ENCODE data around the gene PRODH2. TPM values are rescaled to one million over a fixed set of nuclear protein-coding genes. Genes with fewer than 3 reads are reported as not detected.

Gene PRODH2
- polyA plus RNA-seq, 1 of the 3 experiments (the other 2 are of a cell fraction) = not detected

DNA sequence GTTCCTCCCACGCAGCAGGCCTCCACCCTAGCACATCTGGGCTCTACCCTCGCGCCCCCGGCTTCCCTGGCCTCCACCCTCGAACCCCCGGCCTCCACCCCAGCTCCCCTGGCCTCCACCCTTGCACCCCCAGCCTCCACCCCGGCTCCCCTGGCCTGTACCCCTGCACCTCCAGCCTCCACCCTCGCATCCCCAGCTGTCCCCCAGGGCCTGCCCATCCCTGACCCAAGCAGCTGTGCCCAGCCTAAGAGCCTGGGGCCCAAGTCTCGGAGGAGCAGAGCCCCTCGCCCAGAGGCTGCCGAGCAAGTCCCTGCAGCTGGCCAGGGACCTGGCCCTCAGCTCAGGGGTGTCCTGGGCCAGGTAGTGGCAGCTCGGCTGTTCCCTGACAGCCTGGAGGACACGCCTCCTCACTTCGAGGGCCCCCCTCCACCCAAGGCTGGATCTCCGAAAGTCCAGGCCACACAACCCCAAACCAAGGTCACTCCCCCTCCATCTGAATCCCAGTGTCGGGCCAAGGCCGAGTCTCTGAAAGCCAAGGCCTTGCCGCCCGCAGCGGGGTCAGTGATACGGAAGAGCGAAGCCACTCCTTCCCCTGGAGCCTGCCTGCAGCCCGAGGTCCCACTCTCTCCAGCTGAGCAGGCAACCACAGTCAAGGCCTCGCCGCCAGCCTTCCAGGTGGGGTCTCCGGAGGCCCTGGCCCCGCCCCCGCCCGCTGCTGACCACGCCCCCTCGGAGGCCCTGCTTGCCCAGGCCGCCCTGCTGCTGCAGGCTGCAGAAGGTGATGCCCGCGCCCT, 45.2 kb downstream of the PRODH2 start:
- ChIA-PET CTCF (interaction anchor here (1.2 kb wide), 1 partner anchor 88 kb away, joined by 3 read pairs; no protein-coding TSS in a partner anchor), POLR2A (interaction anchor here (0.8 kb wide), 1 partner anchor 10 kb away, joined by 3 read pairs; the partner anchor contains the start of gene HSPB6)
- Histone ChIP-seq H3K4me1 (ENCODE audit: control insufficient read depth in 1 of 2, insufficient read depth in 2 of 2, low read depth in 1 of 2, low read length in 1 of 2) (no peaks in the 10 kb centered on the region), H3K9me2 (no peaks in the 10 kb centered on the region), H3K9me3 (no peaks in the 10 kb centered on the region), H3K79me2 (ENCODE audit: insufficient read depth) (no peaks in the 10 kb centered on the region), H3K9ac (no peak overlapping the region), H4K20me1 (ENCODE audit: insufficient read depth) (no peaks in the 10 kb centered on the region), H2AFZ (ENCODE audit: low read depth) (no peak overlapping the region), H3K4me2 (no peak overlapping the region), H3K4me3 (ENCODE audit: low read depth in 2 of 2, low read length in 1 of 2) (no peak overlapping the region), H3K27ac (ENCODE audit: low read depth in 2 of 2, low read length in 1 of 2) (no peak overlapping the region), H3F3A (replicated peaks; ENCODE audit: insufficient read depth) (no peaks in the 10 kb centered on the region), H3K36me3 (replicated peaks in 1 of 2; ENCODE audit: control insufficient read depth in 1 of 2, insufficient read depth in 2 of 2, low read length in 1 of 2) (peaks cover 5 to 9% of the 10 kb centered on the region in 2 experiments), H3K27me3 (ENCODE audit: insufficient read depth) (no peaks in the 10 kb centered on the region)
- TF ChIP-seq TCF12 (IDR thresholded peaks at IDR 0.05) (no peak), JUND (IDR thresholded peaks at IDR 0.05) (no peak), TAF1 (IDR thresholded peaks at IDR 0.05; ENCODE audit: borderline replicate concordance, low read depth, low read length) (no peak), CHD2 (IDR thresholded peaks at IDR 0.05; ENCODE audit: low read length, partially characterized antibody) (no peak), EP300 (IDR thresholded peaks at IDR 0.05; ENCODE audit: borderline replicate concordance in 1 of 2, low read depth in 1 of 2, low read length in 1 of 2) (no peak), YY1 (IDR thresholded peaks at IDR 0.05; ENCODE audit: low read depth) (no peak), MXI1 (IDR thresholded peaks at IDR 0.05; ENCODE audit: low read depth, low read length) (no peak), RXRA (IDR thresholded peaks at IDR 0.05; ENCODE audit: borderline replicate concordance, low read depth) (no peak)
- TF ChIP-seq, protein P1, sequence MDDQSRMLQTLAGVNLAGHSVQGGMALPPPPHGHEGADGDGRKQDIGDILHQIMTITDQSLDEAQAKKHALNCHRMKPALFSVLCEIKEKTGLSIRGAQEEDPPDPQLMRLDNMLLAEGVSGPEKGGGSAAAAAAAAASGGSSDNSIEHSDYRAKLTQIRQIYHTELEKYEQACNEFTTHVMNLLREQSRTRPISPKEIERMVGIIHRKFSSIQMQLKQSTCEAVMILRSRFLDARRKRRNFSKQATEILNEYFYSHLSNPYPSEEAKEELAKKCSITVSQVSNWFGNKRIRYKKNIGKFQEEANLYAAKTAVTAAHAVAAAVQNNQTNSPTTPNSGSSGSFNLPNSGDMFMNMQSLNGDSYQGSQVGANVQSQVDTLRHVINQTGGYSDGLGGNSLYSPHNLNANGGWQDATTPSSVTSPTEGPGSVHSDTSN (IDR thresholded peaks at IDR 0.05) = no peak
- TF ChIP-seq, protein P2, sequence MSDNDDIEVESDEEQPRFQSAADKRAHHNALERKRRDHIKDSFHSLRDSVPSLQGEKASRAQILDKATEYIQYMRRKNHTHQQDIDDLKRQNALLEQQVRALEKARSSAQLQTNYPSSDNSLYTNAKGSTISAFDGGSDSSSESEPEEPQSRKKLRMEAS (IDR thresholded peaks at IDR 0.05; ENCODE audit: low read depth) = no peak
- peak; percentile 59 for DNase-seq
- 96% methylated on average over 29 of the region's 34 CpGs for WGBS (ENCODE audit: low lambda C conversion rate)

DNA sequence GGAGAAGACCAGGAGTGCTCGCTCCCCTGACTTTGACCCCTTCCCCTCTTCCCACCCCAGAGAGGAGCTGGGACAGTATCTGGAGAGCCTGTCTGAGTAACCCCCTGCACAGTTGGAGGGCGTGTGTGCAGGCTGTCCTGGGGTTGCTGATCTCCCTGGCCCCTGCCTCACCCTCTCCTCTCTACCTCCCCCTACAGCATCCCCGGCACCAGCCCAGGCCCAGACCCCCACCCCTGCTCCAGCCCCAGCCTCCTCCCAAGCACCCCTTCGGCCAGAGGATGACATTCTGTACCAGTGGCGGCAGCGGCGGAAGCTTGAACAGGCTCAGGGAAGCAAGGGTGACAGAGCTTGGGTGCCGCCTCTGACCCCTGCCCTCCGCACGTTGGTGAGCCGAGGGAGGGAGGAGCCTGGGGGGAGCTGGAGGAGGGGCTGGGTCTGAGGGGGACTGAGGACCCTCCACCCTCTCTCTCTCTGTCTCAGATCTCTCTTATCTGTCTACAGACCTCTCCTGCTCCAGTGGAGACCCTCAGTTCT, 46.0 kb downstream of the PRODH2 start:
- POLR2A ChIA-PET = interaction anchor here (0.8 kb wide), 1 partner anchor 9 kb away, joined by 3 read pairs; the partner anchor contains the start of gene HSPB6
- no peak for TF ChIP-seq SIN3A (IDR thresholded peaks at IDR 0.05; ENCODE audit: borderline replicate concordance, low read depth, low read length)
- TF ChIP-seq POLR2AphosphoS5 (IDR thresholded peaks at IDR 0.05; ENCODE audit: low read depth, low read length) = 0 out of 2 replicates have a peak, but pooled peaks have one; percentile 4
- Histone ChIP-seq H3K9ac (no peak overlapping the region), H3K79me2 (ENCODE audit: insufficient read depth) (no peaks in the 10 kb centered on the region), H3K27ac (ENCODE audit: low read depth in 2 of 2, low read length in 1 of 2) (no peak overlapping the region), H3K9me3 (no peaks in the 10 kb centered on the region), H2AFZ (ENCODE audit: low read depth) (no peak overlapping the region), H3K36me3 (replicated peaks in 1 of 2; ENCODE audit: control insufficient read depth in 1 of 2, insufficient read depth in 2 of 2, low read length in 1 of 2) (peaks cover 9 to 12% of the 10 kb centered on the region in 2 experiments), H3K9me2 (no peaks in the 10 kb centered on the region), H4K20me1 (ENCODE audit: insufficient read depth) (no peaks in the 10 kb centered on the region), H3K4me1 (ENCODE audit: control insufficient read depth in 1 of 2, insufficient read depth in 2 of 2, low read depth in 1 of 2, low read length in 1 of 2) (no peaks in the 10 kb centered on the region), H3K4me3 (ENCODE audit: low read depth in 2 of 2, low read length in 1 of 2) (no peak overlapping the region), H3K4me2 (no peak overlapping the region), H3K27me3 (ENCODE audit: insufficient read depth) (no peaks in the 10 kb centered on the region), H3F3A (replicated peaks; ENCODE audit: insufficient read depth) (no peaks in the 10 kb centered on the region)
- WGBS (ENCODE audit: low lambda C conversion rate) = 93% methylated on average over 11 of the region's 11 CpGs
- CTCF ChIA-PET = interaction anchor here (1.2 kb wide), 1 partner anchor 89 kb away, joined by 3 read pairs; no protein-coding TSS in a partner anchor
- DNase-seq = no peak

Measured in SK-N-SH (cell line).